Measurements from ENCODE around the gene DRAM2. TPM values are rescaled to one million over a fixed set of nuclear protein-coding genes. Genes with fewer than 3 reads are reported as not detected.

Gene DRAM2
- total RNA-seq, 1 experiment from 2014 or later, result 26.4 TPM

DNA sequence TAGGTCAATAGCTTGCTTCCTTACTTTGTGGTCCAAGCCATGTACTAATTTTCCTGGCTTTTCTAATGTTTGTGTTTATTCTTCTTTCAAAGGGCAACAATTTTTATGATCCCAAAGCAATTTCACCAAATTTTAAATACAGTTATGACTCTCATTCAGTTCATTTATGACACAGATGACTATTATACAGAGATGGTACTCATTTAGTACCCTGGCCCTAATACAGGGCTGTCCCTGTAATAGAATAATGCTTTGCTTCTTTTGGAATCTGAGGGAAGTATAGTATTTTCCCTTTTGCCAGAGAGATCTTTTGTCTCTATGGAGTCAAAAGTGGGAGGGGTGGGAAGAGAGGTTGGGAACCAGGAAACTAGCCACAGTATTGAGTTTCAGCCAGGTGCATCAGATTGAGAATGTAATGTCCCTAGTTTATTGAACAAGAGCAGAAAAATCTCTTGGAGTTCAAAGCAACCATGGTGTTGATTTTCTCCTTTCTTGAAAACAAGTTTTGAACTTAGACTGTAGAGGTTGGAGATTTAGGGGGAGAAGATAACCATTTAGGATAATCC is 40.2 kb upstream of the DRAM2 start:
- no TSS peak for BruUV-seq (replicated peaks)
- no peaks in the 10 kb centered on the region for H3K27me3 ChIP-seq (ENCODE audit: insufficient read depth, low read length)
- H3K4me3 ChIP-seq (replicated peaks in 1 of 2; ENCODE audit: low read depth in 1 of 2, low read length in 2 of 2), result no peak overlapping the region
- H3K4me1 ChIP-seq (ENCODE audit: control insufficient read depth in 1 of 2, insufficient read depth in 2 of 2, low read length in 2 of 2), result no peaks in the 10 kb centered on the region
- H3K9me3 ChIP-seq (ENCODE audit: control insufficient read depth in 1 of 2, insufficient read depth in 1 of 2, low read depth in 1 of 2, low read length in 2 of 2), result no peaks in the 10 kb centered on the region
- no peak overlapping the region for H2AFZ ChIP-seq (ENCODE audit: low read depth, low read length, poor library complexity, severe bottlenecking)
- RAD21 ChIA-PET (ENCODE audit: low non-redundant PET in 1 of 2, low total read pairs in 2 of 2, uncharacterized antibody in 2 of 2, unreplicated experiment in 2 of 2), result no interaction called here
- H3K36me3 ChIP-seq (ENCODE audit: control insufficient read depth in 1 of 2, insufficient read depth in 2 of 2, low read length in 2 of 2), result peaks cover 17 to 29% of the 10 kb centered on the region in 2 experiments; a peak in 3 of 4 replicates
- no peaks in the 10 kb centered on the region for H3K79me2 ChIP-seq (ENCODE audit: insufficient read depth, low read length)
- TF ChIP-seq, protein P1, sequence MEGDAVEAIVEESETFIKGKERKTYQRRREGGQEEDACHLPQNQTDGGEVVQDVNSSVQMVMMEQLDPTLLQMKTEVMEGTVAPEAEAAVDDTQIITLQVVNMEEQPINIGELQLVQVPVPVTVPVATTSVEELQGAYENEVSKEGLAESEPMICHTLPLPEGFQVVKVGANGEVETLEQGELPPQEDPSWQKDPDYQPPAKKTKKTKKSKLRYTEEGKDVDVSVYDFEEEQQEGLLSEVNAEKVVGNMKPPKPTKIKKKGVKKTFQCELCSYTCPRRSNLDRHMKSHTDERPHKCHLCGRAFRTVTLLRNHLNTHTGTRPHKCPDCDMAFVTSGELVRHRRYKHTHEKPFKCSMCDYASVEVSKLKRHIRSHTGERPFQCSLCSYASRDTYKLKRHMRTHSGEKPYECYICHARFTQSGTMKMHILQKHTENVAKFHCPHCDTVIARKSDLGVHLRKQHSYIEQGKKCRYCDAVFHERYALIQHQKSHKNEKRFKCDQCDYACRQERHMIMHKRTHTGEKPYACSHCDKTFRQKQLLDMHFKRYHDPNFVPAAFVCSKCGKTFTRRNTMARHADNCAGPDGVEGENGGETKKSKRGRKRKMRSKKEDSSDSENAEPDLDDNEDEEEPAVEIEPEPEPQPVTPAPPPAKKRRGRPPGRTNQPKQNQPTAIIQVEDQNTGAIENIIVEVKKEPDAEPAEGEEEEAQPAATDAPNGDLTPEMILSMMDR (IDR thresholded peaks at IDR 0.05 in 2 of 3, conservative IDR thresholded peaks at IDR 0.05 in 1 of 3; ENCODE audit: borderline replicate concordance in 1 of 3, insufficient read depth in 1 of 3, low read depth in 2 of 3, low read length in 2 of 3), result no peak
- TF ChIP-seq EZH2 (IDR thresholded peaks at IDR 0.05) (no peak), ZFX (IDR thresholded peaks at IDR 0.05) (no peak), ELF1 (IDR thresholded peaks at IDR 0.05; ENCODE audit: borderline replicate concordance, low read depth) (no peak), EGR1 (IDR thresholded peaks at IDR 0.05; ENCODE audit: low read depth) (no peak), FOSL1 (IDR thresholded peaks at IDR 0.05; ENCODE audit: low read depth) (no peak), CEBPB (IDR thresholded peaks at IDR 0.05; ENCODE audit: low read depth) (no peak), SP1 (IDR thresholded peaks at IDR 0.05; ENCODE audit: low read depth) (no peak), SIN3A (IDR thresholded peaks at IDR 0.05; ENCODE audit: low read depth) (no peak), JUND (IDR thresholded peaks at IDR 0.05) (no peak), YY1 (IDR thresholded peaks at IDR 0.05; ENCODE audit: extremely low read depth, insufficient replicate concordance, low read depth, low read length) (no peak)
- TF ChIP-seq, protein P2, sequence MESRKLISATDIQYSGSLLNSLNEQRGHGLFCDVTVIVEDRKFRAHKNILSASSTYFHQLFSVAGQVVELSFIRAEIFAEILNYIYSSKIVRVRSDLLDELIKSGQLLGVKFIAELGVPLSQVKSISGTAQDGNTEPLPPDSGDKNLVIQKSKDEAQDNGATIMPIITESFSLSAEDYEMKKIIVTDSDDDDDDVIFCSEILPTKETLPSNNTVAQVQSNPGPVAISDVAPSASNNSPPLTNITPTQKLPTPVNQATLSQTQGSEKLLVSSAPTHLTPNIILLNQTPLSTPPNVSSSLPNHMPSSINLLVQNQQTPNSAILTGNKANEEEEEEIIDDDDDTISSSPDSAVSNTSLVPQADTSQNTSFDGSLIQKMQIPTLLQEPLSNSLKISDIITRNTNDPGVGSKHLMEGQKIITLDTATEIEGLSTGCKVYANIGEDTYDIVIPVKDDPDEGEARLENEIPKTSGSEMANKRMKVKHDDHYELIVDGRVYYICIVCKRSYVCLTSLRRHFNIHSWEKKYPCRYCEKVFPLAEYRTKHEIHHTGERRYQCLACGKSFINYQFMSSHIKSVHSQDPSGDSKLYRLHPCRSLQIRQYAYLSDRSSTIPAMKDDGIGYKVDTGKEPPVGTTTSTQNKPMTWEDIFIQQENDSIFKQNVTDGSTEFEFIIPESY (IDR thresholded peaks at IDR 0.05; ENCODE audit: extremely low read depth, insufficient replicate concordance, low read length), result no peak
- no peak overlapping the region for H3K4me2 ChIP-seq (ENCODE audit: low read length)
- ATAC-seq, result no peak
- no peaks in the 10 kb centered on the region for H4K20me1 ChIP-seq (ENCODE audit: insufficient read depth)
- intact Hi-C loops (cut with micrococcal nuclease), result no loop called here
- no peak overlapping the region for H3K9ac ChIP-seq (ENCODE audit: low read length)
- CTCF ChIA-PET, result no interaction called here
- POLR2A ChIA-PET, result no interaction called here
- H3K9me2 ChIP-seq (ENCODE audit: insufficient read depth), result no peaks in the 10 kb centered on the region
- no peak for DNase-seq (ENCODE audit: low read depth, low spot score)
- no peak overlapping the region for H3K27ac ChIP-seq (ENCODE audit: low read depth, low read length)
